GM13977 (cell line): Measurements from ENCODE around the gene C1QTNF7.

Experiments used
- DNase-seq: peaks from one replicate; pipeline ENCODE4 v3.0.0; 2012; ENCODE audit warnings: low spot score
- in situ Hi-C: fragments of 300-500 bp; cut with MboI; formaldehyde crosslinking; loops from one replicate; pipeline ENCODE4 v1.12.0; 2022; ENCODE audit warnings: low sequenced_read_pairs, low pct_unique_long_range_greater_than_20kb, mixed read lengths, inconsistent platforms; ENCODE audit not compliant: unreplicated experiment
- TF ChIP-seq, protein P1 (sequence below): IDR thresholded peaks from 2 replicates; pipeline ENCODE4 v1.5.1; 2012; ENCODE audit warnings: mild to moderate bottlenecking, control low read depth; ENCODE audit not compliant: insufficient read depth; ENCODE audit errors: extremely low read depth, missing control alignments

Gene C1QTNF7

DNA sequence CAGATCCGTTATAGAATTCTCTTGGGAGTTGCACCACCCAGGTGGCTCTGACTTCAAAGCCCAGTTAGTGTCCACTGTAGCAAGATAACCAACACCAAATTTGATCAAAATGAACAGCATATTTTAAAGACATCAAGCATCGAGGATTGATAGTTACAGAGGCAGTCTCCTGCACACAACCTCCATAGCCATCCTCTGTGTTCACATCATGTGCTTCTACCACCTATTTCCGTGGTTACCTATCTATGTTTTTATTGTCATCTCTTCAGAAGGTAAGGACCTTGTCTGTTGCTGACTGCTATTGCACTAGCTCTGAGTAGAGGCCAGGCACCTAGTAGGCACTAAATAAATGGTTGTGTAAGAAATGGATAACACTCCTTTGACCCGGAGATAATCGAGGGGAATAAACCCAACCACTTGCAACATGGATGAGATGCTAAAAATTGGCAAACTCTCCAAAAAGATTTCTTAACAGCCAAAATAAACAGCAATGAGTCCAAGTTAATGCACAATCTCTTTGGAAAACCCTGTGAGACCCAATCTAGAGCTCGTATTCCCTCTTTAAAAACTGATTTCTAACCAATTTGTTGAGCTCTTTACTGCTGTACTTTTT lies 14.7 kb upstream of the C1QTNF7 start:
- TF ChIP-seq, protein P1, sequence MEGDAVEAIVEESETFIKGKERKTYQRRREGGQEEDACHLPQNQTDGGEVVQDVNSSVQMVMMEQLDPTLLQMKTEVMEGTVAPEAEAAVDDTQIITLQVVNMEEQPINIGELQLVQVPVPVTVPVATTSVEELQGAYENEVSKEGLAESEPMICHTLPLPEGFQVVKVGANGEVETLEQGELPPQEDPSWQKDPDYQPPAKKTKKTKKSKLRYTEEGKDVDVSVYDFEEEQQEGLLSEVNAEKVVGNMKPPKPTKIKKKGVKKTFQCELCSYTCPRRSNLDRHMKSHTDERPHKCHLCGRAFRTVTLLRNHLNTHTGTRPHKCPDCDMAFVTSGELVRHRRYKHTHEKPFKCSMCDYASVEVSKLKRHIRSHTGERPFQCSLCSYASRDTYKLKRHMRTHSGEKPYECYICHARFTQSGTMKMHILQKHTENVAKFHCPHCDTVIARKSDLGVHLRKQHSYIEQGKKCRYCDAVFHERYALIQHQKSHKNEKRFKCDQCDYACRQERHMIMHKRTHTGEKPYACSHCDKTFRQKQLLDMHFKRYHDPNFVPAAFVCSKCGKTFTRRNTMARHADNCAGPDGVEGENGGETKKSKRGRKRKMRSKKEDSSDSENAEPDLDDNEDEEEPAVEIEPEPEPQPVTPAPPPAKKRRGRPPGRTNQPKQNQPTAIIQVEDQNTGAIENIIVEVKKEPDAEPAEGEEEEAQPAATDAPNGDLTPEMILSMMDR = no peak
- DNase-seq = no peak
- in situ Hi-C loops = no loop called here

DNA sequence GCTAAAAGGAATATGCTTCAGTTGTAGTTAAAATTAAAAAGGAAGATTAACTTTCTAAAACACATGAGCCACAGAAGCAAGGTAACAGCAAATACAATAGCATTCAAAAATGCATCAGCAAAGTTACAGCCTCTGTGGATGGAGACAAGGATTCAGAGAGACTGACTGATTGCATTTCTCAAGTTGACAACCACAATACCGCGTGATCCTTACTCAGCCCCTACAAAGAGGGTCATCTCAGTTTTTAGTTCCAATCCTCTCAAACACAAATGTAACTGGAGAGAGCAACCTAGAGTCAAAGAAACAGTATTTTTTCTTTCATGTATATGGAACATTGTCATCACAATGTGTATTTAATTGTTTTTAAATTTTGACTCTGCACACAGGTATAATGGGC lies 14.2 kb upstream of the C1QTNF7 start:
- TF ChIP-seq, protein P1 = no peak
- in situ Hi-C loops = no loop called here
- no peak for DNase-seq

DNA sequence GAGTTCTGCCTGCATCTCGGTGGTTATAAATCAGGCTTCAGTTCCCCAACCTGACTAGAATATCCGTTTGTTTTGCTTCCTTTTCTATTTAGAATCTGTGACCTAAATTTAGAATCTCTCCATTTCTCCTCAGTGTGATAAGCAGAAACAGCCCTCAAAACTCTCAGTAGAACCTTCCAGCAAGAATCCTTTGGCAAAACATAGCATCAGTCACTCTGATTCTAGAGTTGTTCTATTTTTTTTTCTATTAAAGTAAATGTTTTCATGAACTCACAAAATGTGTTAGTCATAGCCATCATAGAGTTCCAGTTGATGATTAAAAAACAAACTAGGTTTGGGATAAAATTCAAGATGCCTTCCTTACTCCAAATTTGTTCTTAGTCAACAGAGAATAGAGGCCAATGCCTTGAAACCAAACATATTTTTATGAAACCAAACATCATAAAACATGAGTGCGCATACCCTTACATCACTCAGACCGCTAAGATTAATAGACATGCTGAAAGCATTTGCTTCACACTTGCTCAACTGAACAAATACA lies 13.2 kb upstream of the C1QTNF7 start:
- TF ChIP-seq, protein P1 = no peak
- in situ Hi-C loops = no loop called here
- no peak for DNase-seq

DNA sequence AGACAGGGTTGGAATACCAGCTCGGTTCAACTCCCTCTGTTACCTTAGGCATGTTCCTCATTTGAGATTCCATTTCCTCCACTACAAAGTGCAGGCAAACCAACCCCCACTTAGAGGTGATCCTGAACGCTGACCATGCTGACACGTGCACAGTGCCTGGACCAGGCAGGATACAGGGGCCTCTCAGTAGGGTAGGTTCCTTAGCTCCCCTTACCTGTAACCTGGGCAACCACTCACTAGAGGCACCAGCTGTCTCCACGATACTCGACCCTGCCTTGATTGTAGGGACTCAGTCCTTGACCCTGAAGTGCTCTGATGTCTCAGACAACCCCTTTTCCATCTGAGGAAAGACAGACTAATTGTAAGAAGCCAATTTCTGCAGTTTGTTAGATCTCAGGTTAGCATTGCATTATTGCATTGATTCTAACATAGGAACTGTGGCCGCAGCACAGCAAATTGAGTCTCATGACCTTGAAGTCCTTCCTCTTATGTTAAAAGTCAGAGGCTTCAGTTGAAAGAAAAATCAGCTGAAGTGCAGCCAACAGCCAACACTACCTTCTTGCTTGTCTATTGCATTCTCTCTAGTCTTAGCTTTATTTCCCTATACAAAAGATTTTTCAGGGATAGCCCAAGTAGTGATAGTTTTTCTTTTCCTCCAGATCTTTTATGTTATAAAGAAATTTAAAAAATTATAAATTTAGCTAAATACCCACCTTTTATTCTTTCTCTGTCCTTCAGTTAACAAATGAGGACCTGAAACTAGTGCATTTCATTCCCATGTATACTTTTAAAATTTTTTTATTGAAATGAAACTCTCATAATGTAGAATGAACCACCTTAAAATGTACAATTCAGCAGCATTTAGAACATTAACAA lies 11.2 kb upstream of the C1QTNF7 start:
- in situ Hi-C loops = no loop called here
- TF ChIP-seq, protein P1 = no peak
- DNase-seq = no peak

DNA sequence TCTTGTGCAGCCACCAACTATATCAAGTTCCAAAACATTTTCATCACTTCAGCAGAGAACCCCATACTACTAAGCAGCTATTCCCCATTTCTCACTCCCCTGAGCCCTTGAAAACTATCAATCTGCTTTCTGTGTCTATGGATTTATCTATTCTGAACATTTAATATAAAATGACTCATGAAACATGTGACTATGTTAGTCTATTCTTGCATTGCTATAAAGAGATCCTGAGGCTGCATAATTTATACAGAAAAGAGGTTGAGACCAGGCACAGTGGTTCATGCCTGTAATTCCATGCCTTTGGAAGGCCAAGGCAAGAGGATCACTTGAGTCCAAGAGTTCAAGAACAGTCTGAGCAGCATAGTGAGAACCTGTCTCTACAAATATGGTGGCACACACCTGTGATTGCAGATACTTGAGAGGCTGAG lies 10.6 kb upstream of the C1QTNF7 start:
- in situ Hi-C loops = no loop called here
- DNase-seq = no peak
- TF ChIP-seq, protein P1 = no peak

DNA sequence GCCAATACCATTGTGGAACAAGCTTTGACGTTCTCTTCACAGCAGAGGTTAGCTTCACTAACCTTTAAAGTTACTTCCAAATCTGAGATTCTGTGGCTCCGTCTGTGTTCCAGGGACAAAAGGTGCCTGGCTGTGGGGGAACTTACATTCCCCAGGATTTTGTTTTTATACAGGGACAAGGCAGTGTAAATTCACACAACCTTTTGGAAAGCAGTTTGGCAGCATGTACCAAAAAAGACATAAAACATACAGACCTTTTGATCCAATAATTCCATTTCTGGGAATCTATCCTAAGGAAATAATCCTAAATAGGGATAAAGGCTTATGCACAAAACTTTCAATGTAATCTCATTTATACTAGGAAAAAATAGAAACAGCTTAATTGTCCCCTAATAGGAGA lies 8.9 kb upstream of the C1QTNF7 start:
- no peak for DNase-seq
- TF ChIP-seq, protein P1 = no peak
- in situ Hi-C loops = no loop called here
